Skin of body (tissue), 2 donors: ENCODE measurements around the gene DNAJB12. TPM values are rescaled to one million over a fixed set of nuclear protein-coding genes. Genes with fewer than 3 reads are reported as not detected.
"Not testable (repeated sequence)": the region's sequence is repeated elsewhere in the genome, so short reads cannot be mapped to it uniquely, and the experiment has no call there.

Experiments used
- DNase-seq: peaks from one replicate; lab custom pipeline; 2025; lab: John Stamatoyannopoulos, UW
- total RNA-seq: library from RNA; depleted of rRNA; stranded (reverse); fragments of >200 nt; gene quantifications from one replicate; pipeline ENCODE4 v1.2.3, GENCODE V29; 2014

The DNAJB12 gene
- 16.5 TPM for total RNA-seq

DNA sequence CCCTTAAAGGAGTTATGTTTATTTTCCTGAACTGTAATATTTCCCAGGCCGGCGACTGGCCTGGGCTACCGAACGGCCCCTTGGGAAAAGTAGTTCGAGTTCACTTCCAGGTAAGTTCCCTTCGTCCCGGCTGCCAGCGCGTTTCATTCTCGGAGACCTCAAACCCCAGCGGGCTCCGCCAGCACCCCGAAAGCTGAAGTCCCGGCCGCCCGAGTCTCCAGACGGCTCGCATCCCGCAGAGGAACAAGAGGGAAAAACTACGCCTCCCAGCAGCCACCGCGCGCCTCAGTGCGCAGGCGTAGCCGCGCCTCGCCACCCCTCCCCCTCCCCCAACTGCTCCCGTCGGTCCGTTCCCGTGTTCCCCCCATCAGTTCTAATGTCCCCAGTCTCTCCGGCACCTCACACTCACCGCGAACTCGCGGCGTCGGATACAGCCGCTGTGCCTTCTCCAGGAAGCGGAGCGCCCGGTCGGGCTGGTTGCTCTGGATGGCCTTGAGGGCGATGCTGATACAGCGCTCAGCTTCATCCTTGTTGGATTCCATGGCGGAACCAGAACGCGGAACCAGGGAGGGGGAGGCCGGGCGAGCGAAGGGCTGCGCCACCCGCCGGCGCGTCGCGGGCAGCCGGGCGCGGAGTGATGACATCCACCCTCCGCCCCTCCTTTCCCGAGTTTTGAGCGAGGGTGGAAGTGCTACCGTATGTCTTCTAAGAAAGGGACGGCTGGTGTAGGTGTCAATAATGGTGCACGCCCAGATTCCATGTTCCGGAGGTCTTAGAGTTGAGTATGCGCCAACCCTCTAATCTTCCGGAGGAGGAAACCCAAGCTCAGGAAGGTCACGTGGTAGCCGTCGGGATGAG is at the start of gene DNAJB12:
TSS of gene DNAJB12 (minus strand) at position 564 of the 858 bp plus-strand sequence. CDS start at position 542, 22 bp downstream.
- peak; percentile 95 for DNase-seq

GRCh38 chr10:72395581-72395980 is 40.9 kb upstream of the DNAJB12 start:
- not testable (repeated sequence) for DNase-seq

- no peak for DNase-seq
Measured at GRCh38 chr10:72392571-72392970, 37.9 kb upstream of the DNAJB12 start.

DNA sequence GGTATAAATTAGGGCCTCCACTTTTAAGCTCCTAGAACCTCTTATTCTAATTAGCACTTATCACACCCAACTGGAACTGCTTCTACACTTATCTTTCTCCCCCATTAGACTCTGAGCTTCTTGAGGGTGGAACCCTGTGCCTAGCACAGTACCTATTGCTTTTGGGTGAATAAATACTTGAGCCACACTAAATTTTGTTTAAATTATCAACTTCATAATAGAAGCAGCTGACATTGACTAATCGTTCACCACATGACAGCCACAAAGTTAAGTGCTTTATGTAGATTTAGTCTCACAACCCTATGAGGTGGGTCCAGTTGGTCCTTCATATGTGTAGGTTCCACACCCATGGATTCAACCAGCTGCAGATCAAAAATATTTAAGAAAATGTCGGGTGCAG is 36.0 kb upstream of the DNAJB12 start:
- no peak for DNase-seq

- DNase-seq: no peak
Measured at GRCh38 chr10:72389716-72390115, 35.0 kb upstream of the DNAJB12 start.

- no peak for DNase-seq
Measured at GRCh38 chr10:72389014-72389413, 34.3 kb upstream of the DNAJB12 start.

- no peak for DNase-seq
Measured at GRCh38 chr10:72388062-72388461, 33.3 kb upstream of the DNAJB12 start.

GRCh38 chr10:72386916-72387586 is 32.3 kb upstream of the DNAJB12 start:
- no peak for DNase-seq

DNA sequence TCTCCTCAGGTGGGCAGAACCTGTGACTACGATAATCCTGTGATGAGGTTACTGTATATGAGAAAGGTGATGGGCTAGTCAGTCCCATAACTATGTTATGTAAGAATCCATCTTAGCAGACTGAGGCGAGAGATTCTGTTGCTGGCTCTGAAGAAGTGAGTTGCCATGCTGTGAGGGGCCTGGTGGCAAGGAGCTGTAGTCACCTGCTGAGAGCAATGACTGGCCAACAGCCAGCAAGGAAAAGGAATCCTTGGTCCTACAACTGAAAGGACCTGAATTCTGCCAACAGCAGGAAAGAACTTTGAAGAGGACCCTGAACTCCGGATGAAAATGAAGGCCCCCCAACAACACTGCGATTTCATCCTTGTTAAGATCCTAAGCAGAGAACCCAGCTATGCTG is 31.0 kb upstream of the DNAJB12 start:
- no peak for DNase-seq

- not testable (repeated sequence) for DNase-seq
Measured at GRCh38 chr10:72384982-72385381, 30.3 kb upstream of the DNAJB12 start.

DNA sequence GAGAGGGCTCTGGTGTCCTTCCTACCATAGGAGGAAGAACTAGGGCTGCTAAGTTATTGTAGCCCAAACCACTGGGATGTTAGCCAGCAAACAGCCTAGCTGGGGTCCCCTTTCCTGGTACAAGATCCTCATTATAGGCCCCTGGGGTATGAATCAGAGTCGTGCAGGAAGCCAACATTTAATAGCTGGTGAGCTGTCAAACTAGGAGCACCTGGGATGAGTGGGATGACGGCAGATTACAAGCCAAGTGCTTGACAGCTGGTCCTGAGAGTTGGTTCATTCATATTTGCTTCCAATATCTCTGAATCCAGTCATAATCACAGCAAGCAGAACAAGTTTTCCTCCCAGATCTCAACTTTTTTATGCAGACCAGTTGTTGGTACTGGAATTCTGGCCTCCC is 25.1 kb upstream of the DNAJB12 start:
- DNase-seq: no peak

GRCh38 chr10:72379062-72379461 is 24.3 kb upstream of the DNAJB12 start:
- DNase-seq: no peak

DNA sequence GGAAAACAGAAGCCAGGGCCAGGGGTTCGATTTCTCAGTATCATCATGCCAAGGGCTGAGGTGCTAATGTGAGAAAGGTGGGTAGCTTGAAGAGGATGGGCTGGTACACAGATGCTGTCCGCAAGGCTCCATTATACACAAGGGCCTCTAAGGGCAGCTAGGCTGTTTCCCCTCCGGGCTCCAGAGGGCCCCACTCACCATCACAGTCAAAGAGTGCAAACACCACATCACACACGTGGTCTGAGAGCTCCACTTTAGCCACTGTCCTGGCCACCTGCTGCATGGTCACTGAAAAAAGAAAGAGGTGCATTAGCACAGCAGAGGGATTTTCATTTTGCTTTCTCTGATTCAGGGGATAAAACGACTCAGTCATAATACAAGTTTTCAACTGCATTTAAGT is 20.9 kb upstream of the DNAJB12 start:
- no peak for DNase-seq

DNA sequence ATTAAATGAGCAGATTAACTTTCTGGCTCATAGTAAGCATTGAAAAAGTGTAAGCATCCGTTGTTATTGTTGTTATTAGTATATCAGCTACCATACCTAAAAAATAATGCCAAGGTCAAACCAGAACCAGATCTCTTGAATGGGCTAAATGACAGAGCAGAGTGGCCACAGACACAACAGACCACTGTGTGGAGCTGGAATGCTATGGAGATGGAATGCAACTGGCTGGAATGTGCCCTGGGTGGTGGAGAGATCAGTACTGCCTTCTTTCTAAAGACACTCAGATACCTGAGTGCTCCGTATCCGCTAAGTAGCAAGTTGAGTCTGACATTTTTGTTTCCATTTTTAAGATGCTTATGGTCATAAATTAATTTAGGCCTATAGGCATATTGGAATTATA is 20.5 kb upstream of the DNAJB12 start:
- DNase-seq: no peak

DNA sequence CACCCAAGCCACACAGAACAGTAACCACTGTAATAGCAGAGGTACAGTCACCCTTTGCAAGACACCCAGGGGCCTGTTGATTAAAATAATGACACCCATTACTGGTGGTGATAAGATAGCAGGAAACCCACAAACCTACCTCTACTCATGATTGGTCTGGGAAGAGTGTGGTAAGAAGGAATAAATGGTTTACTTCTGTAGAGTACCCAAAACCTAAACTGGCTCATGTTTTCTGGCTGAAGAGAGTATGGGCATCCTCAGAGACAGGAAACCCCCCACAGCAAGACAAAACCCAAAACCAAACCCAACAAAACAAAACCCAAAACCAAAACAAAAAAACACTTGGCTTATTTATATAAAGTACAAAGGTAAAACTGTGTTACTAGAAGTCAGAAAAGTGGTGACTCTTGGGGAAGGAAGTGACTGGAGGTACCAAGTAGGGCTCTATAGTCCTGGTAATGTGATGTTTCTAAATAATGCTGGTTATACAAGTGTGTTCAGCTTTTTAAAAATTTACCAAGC is 15.5 kb upstream of the DNAJB12 start:
- no peak for DNase-seq

- no peak for DNase-seq
Measured at GRCh38 chr10:72367301-72367960, 12.7 kb upstream of the DNAJB12 start.

GRCh38 chr10:72365106-72365895 is 10.6 kb upstream of the DNAJB12 start:
- no peak for DNase-seq

- peak; percentile 93 for DNase-seq
Measured at GRCh38 chr10:72364239-72364777, 9.6 kb upstream of the DNAJB12 start.

GRCh38 chr10:72356987-72357386 is 2.3 kb upstream of the DNAJB12 start:
- DNase-seq: no peak

- DNase-seq: no peak
Measured at GRCh38 chr10:72356115-72356514, 1.4 kb upstream of the DNAJB12 start.

- DNase-seq: no peak
Measured at GRCh38 chr10:72355214-72355555, 466 bp upstream of the DNAJB12 start.
